HG03095 (cell line): ENCODE measurements around the gene CFAP44.
"Not testable (repeated sequence)": the region's sequence is repeated elsewhere in the genome, so short reads cannot be mapped to it uniquely, and the experiment has no call there.

Experiments used
- ATAC-seq: cut with Tn5 transposase; IDR thresholded peaks from one replicate; pipeline ENCODE4 v1.9.1; 2021; ENCODE audit warnings: moderate library complexity; ENCODE audit not compliant: unreplicated experiment

Gene CFAP44

GRCh38 chr3:113441051-113441770 lies at the start of gene CFAP44:
Gene CFAP44, minus strand, starts transcription at chr3:113441493. Its CDS starts 7,829 bp downstream, at chr3:113433664.
- ATAC-seq: no peak

- no peak for ATAC-seq
Measured at GRCh38 chr3:113485161-113485609, 43.9 kb upstream of the CFAP44 start.

GRCh38 chr3:113468539-113468938 lies 27.2 kb upstream of the CFAP44 start:
- ATAC-seq: no peak

GRCh38 chr3:113461488-113461887 lies 20.2 kb upstream of the CFAP44 start:
- no peak for ATAC-seq

- ATAC-seq: not testable (repeated sequence)
Measured at GRCh38 chr3:113458554-113458953, 17.3 kb upstream of the CFAP44 start.

GRCh38 chr3:113455446-113455845 lies 14.2 kb upstream of the CFAP44 start:
- ATAC-seq: no peak

GRCh38 chr3:113454630-113455029 lies 13.3 kb upstream of the CFAP44 start:
- no peak for ATAC-seq

GRCh38 chr3:113454057-113454456 lies 12.8 kb upstream of the CFAP44 start:
- ATAC-seq: no peak

GRCh38 chr3:113450911-113451310 lies 9.6 kb upstream of the CFAP44 start:
- ATAC-seq: no peak

GRCh38 chr3:113439606-113440005 lies 1.7 kb downstream of the CFAP44 start:
- ATAC-seq: no peak

GRCh38 chr3:113438224-113438623 lies 3.1 kb downstream of the CFAP44 start:
- ATAC-seq: no peak

- no peak for ATAC-seq
Measured at GRCh38 chr3:113437411-113437810, 3.9 kb downstream of the CFAP44 start.

- no peak for ATAC-seq
Measured at GRCh38 chr3:113436809-113437208, 4.5 kb downstream of the CFAP44 start.

GRCh38 chr3:113431811-113432210 lies 9.5 kb downstream of the CFAP44 start:
- ATAC-seq: no peak

- no peak for ATAC-seq
Measured at GRCh38 chr3:113428581-113428980, 12.7 kb downstream of the CFAP44 start.

- ATAC-seq: no peak
Measured at GRCh38 chr3:113423699-113424098, 17.6 kb downstream of the CFAP44 start.

- no peak for ATAC-seq
Measured at GRCh38 chr3:113421082-113421481, 20.2 kb downstream of the CFAP44 start.

GRCh38 chr3:113409676-113410075 lies 31.6 kb downstream of the CFAP44 start:
- ATAC-seq: no peak

GRCh38 chr3:113405180-113405579 lies 36.1 kb downstream of the CFAP44 start:
- ATAC-seq: no peak

- no peak for ATAC-seq
Measured at GRCh38 chr3:113404637-113405036, 36.7 kb downstream of the CFAP44 start.
